Measurements from ENCODE around the gene RGS16.

The RGS16 gene

GRCh38 chr1:182630586-182630985 is 26.4 kb upstream of the RGS16 start:
- H3K27ac ChIP-seq (ENCODE audit: insufficient read depth, low read length, poor library complexity, severe bottlenecking): no peak overlapping the region
- H3K36me3 ChIP-seq (ENCODE audit: control insufficient read depth, insufficient read depth, low read length): no peaks in the 10 kb centered on the region
- no peaks in the 10 kb centered on the region for H3K27me3 ChIP-seq (replicated peaks; ENCODE audit: control insufficient read depth, insufficient read depth, low read length, poor library complexity, severe bottlenecking)
- DNase-seq: no peak
- H3K4me3 ChIP-seq (ENCODE audit: insufficient read depth, low read depth, low read length, poor library complexity, severe bottlenecking): no peak overlapping the region
- no peaks in the 10 kb centered on the region for H3K9me3 ChIP-seq (ENCODE audit: control insufficient read depth, low read length)
- H3K4me1 ChIP-seq (ENCODE audit: control insufficient read depth, insufficient read depth, low read length, poor library complexity, severe bottlenecking): peaks cover 14% of the 10 kb centered on the region

DNA sequence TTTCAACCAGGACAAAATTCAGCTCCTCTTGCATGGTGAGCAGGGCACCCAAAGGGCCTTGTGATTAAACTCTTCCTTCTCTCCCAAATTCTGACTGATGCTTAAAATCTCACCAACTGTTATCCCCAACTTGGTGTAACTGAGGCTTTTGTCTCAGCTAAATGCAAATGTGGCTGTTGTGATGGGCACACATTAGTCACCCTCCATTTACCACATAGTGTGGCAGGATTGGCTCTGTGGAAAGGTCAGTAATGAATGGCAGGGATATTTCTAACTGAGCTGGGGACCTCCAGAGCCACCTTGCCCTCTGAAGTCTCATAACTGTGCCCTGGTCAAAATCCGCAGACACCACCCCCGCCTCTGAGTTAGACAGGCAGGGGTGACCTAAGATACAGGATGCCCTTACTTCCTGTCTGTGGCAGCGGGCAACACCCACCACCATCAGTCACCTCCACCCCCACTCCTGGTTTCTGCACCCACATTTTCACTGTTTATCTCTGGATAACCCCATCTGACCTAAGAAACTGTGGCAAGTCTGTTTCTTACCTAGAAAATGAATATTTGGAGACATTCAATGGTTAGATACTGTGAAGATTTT is 25.4 kb upstream of the RGS16 start:
- H3K4me1 ChIP-seq (ENCODE audit: control insufficient read depth, insufficient read depth, low read length, poor library complexity, severe bottlenecking): peaks cover 14% of the 10 kb centered on the region
- H3K36me3 ChIP-seq (ENCODE audit: control insufficient read depth, insufficient read depth, low read length): no peaks in the 10 kb centered on the region
- H3K27ac ChIP-seq (ENCODE audit: insufficient read depth, low read length, poor library complexity, severe bottlenecking): no peak overlapping the region
- no peaks in the 10 kb centered on the region for H3K9me3 ChIP-seq (ENCODE audit: control insufficient read depth, low read length)
- H3K27me3 ChIP-seq (replicated peaks; ENCODE audit: control insufficient read depth, insufficient read depth, low read length, poor library complexity, severe bottlenecking): no peaks in the 10 kb centered on the region
- no peak overlapping the region for H3K4me3 ChIP-seq (ENCODE audit: insufficient read depth, low read depth, low read length, poor library complexity, severe bottlenecking)
- peak; percentile 33 to 58 (median 55) for DNase-seq

- Histone ChIP-seq H3K36me3 (ENCODE audit: control insufficient read depth, insufficient read depth, low read length) (no peaks in the 10 kb centered on the region), H3K4me1 (ENCODE audit: control insufficient read depth, insufficient read depth, low read length, poor library complexity, severe bottlenecking) (peaks cover 14% of the 10 kb centered on the region), H3K27me3 (replicated peaks; ENCODE audit: control insufficient read depth, insufficient read depth, low read length, poor library complexity, severe bottlenecking) (no peaks in the 10 kb centered on the region), H3K27ac (ENCODE audit: insufficient read depth, low read length, poor library complexity, severe bottlenecking) (no peak overlapping the region), H3K9me3 (ENCODE audit: control insufficient read depth, low read length) (no peaks in the 10 kb centered on the region), H3K4me3 (ENCODE audit: insufficient read depth, low read depth, low read length, poor library complexity, severe bottlenecking) (no peak overlapping the region)
- DNase-seq: no peak
Measured at GRCh38 chr1:182629080-182629479, 24.9 kb upstream of the RGS16 start.

- H3K27me3 ChIP-seq (replicated peaks; ENCODE audit: control insufficient read depth, insufficient read depth, low read length, poor library complexity, severe bottlenecking): no peaks in the 10 kb centered on the region
- H3K9me3 ChIP-seq (ENCODE audit: control insufficient read depth, low read length): no peaks in the 10 kb centered on the region
- H3K27ac ChIP-seq (ENCODE audit: insufficient read depth, low read length, poor library complexity, severe bottlenecking): no peak overlapping the region
- H3K4me1 ChIP-seq (ENCODE audit: control insufficient read depth, insufficient read depth, low read length, poor library complexity, severe bottlenecking): peaks cover 14% of the 10 kb centered on the region
- H3K36me3 ChIP-seq (ENCODE audit: control insufficient read depth, insufficient read depth, low read length): no peaks in the 10 kb centered on the region
- no peak overlapping the region for H3K4me3 ChIP-seq (ENCODE audit: insufficient read depth, low read depth, low read length, poor library complexity, severe bottlenecking)
- no peak for DNase-seq
Measured at GRCh38 chr1:182628657-182629056, 24.5 kb upstream of the RGS16 start.

DNA sequence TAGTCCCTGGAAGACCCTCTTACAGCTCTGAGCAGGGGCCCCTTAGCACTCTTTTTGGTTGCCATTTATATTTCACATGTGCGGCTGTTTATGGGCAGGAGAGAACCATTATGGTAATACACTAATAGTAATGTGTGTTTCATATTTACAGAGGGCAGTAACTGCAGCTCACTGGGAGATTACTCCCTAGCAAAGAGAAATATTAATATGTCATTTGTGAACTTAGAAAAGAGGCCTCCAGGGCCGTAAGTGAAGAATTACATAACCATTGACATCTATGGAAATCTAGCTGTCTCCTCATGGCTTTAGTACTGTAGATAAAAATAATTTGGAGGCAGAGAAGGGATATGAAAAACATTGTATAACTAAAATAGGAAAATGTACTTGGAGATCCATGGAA is 23.4 kb upstream of the RGS16 start:
- H3K9me3 ChIP-seq (ENCODE audit: control insufficient read depth, low read length): no peaks in the 10 kb centered on the region
- H3K4me3 ChIP-seq (ENCODE audit: insufficient read depth, low read depth, low read length, poor library complexity, severe bottlenecking): no peak overlapping the region
- H3K27me3 ChIP-seq (replicated peaks; ENCODE audit: control insufficient read depth, insufficient read depth, low read length, poor library complexity, severe bottlenecking): no peaks in the 10 kb centered on the region
- peaks cover 14% of the 10 kb centered on the region for H3K4me1 ChIP-seq (ENCODE audit: control insufficient read depth, insufficient read depth, low read length, poor library complexity, severe bottlenecking)
- H3K36me3 ChIP-seq (ENCODE audit: control insufficient read depth, insufficient read depth, low read length): no peaks in the 10 kb centered on the region
- no peak for DNase-seq
- no peak overlapping the region for H3K27ac ChIP-seq (ENCODE audit: insufficient read depth, low read length, poor library complexity, severe bottlenecking)

DNA sequence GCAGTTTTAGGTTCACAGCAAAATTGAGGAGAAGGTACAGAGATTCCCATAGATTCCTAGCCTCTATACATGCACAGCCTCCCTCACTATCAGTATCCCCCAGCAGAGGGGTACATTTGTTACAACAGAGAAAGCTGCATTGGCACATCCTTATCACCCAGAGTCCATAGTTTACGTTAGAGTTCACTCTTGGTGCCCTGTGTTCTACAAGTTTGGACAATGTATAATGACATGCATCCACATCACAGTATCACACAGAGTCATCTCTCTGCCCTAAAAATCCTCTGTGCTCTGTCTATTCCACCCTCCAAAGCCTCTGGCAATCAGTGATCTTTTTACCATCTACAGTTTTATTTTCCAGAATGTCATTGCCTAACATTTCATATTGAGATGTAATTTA is 22.3 kb upstream of the RGS16 start:
- Histone ChIP-seq H3K27me3 (replicated peaks; ENCODE audit: control insufficient read depth, insufficient read depth, low read length, poor library complexity, severe bottlenecking) (no peaks in the 10 kb centered on the region), H3K27ac (ENCODE audit: insufficient read depth, low read length, poor library complexity, severe bottlenecking) (no peak overlapping the region), H3K36me3 (ENCODE audit: control insufficient read depth, insufficient read depth, low read length) (no peaks in the 10 kb centered on the region), H3K4me3 (ENCODE audit: insufficient read depth, low read depth, low read length, poor library complexity, severe bottlenecking) (no peak overlapping the region), H3K9me3 (ENCODE audit: control insufficient read depth, low read length) (no peaks in the 10 kb centered on the region), H3K4me1 (ENCODE audit: control insufficient read depth, insufficient read depth, low read length, poor library complexity, severe bottlenecking) (peaks cover 14% of the 10 kb centered on the region)
- no peak for DNase-seq

- Histone ChIP-seq H3K36me3 (ENCODE audit: control insufficient read depth, insufficient read depth, low read length) (no peaks in the 10 kb centered on the region), H3K4me3 (ENCODE audit: insufficient read depth, low read depth, low read length, poor library complexity, severe bottlenecking) (no peak overlapping the region), H3K27ac (ENCODE audit: insufficient read depth, low read length, poor library complexity, severe bottlenecking) (no peak overlapping the region), H3K4me1 (ENCODE audit: control insufficient read depth, insufficient read depth, low read length, poor library complexity, severe bottlenecking) (peaks cover 14% of the 10 kb centered on the region), H3K9me3 (ENCODE audit: control insufficient read depth, low read length) (no peaks in the 10 kb centered on the region), H3K27me3 (replicated peaks; ENCODE audit: control insufficient read depth, insufficient read depth, low read length, poor library complexity, severe bottlenecking) (no peaks in the 10 kb centered on the region)
- DNase-seq: no peak
Measured at GRCh38 chr1:182625719-182626504, 21.7 kb upstream of the RGS16 start.

DNA sequence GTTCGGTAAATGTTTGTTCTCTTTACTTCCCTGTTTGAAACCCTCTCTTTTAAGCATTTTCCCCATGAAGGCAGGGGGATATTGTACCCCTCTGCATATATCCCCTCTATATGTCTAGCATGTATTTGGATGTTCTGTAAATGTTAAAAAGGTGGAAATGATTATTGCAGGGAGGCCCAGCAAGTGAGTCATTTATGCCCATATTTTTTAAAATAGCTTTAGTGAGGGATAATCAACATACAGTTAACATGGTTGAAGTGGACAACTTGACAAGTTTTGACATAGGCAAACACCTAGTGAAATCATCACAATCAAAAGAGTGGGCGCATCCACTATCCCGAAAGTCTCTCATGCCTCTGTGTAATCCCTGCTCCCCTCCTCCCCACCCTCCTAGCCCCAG is 20.8 kb upstream of the RGS16 start:
- H3K4me1 ChIP-seq (ENCODE audit: control insufficient read depth, insufficient read depth, low read length, poor library complexity, severe bottlenecking): peaks cover 6% of the 10 kb centered on the region
- H3K9me3 ChIP-seq (ENCODE audit: control insufficient read depth, low read length): no peaks in the 10 kb centered on the region
- no peaks in the 10 kb centered on the region for H3K36me3 ChIP-seq (ENCODE audit: control insufficient read depth, insufficient read depth, low read length)
- no peak for DNase-seq
- no peak overlapping the region for H3K4me3 ChIP-seq (ENCODE audit: insufficient read depth, low read depth, low read length, poor library complexity, severe bottlenecking)
- H3K27ac ChIP-seq (ENCODE audit: insufficient read depth, low read length, poor library complexity, severe bottlenecking): no peak overlapping the region
- H3K27me3 ChIP-seq (replicated peaks; ENCODE audit: control insufficient read depth, insufficient read depth, low read length, poor library complexity, severe bottlenecking): no peaks in the 10 kb centered on the region

DNA sequence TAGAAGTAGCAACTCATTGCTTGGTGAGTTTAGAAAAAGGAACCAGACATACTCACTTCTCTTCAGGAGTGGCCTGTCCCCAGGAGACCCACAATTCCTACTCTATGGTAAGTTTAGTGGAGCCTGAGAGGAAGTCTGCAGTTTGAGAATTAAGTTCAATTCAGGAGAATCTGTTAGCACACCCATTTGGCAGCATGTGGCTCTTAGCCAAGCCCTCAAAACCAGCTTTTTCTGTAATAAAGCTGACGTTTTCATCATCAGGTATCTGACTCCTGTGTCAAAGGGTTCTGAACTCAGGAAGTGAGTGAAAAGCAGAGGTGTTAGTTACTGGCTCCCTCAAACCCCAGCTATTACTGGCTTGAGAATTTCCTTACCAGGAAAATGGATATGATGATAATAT is 20.4 kb upstream of the RGS16 start:
- Histone ChIP-seq H3K36me3 (ENCODE audit: control insufficient read depth, insufficient read depth, low read length) (no peaks in the 10 kb centered on the region), H3K27me3 (replicated peaks; ENCODE audit: control insufficient read depth, insufficient read depth, low read length, poor library complexity, severe bottlenecking) (no peaks in the 10 kb centered on the region), H3K4me1 (ENCODE audit: control insufficient read depth, insufficient read depth, low read length, poor library complexity, severe bottlenecking) (peaks cover 2% of the 10 kb centered on the region), H3K27ac (ENCODE audit: insufficient read depth, low read length, poor library complexity, severe bottlenecking) (no peak overlapping the region), H3K4me3 (ENCODE audit: insufficient read depth, low read depth, low read length, poor library complexity, severe bottlenecking) (no peak overlapping the region), H3K9me3 (ENCODE audit: control insufficient read depth, low read length) (no peaks in the 10 kb centered on the region)
- no peak for DNase-seq

DNA sequence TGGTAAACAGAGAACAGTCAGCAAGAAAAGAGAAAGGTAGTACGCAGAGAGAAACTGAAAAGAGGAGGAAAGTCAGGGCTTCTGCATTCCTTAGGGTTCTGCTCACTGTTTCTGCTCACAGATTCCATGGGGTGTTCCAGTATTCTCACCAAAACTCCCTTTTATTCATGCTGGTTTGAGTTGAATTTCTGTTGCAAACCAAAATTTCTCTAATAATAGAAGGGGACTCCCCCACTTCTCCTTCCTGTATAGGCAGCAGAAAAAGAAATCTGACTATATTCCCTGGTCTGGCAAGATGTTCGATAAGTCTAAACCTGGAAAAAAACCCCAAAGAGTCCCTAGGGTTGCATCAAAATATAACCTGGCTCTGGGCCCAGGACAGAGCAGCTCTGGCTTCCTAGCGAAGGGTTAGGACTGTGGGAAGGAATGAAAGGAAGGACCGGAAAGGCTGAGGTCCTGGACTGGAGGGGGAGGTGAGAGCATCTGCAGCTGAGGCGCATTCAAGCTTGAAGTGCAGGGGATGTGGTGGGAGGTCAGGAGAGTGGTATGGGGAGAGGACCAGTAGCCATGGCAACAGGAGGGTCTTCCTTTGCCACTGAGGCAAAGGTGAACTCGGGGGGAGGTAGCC is 18.8 kb upstream of the RGS16 start:
- Histone ChIP-seq H3K36me3 (ENCODE audit: control insufficient read depth, insufficient read depth, low read length) (no peaks in the 10 kb centered on the region), H3K4me1 (ENCODE audit: control insufficient read depth, insufficient read depth, low read length, poor library complexity, severe bottlenecking) (no peaks in the 10 kb centered on the region), H3K4me3 (ENCODE audit: insufficient read depth, low read depth, low read length, poor library complexity, severe bottlenecking) (no peak overlapping the region), H3K27me3 (replicated peaks; ENCODE audit: control insufficient read depth, insufficient read depth, low read length, poor library complexity, severe bottlenecking) (no peaks in the 10 kb centered on the region), H3K27ac (ENCODE audit: insufficient read depth, low read length, poor library complexity, severe bottlenecking) (no peak overlapping the region), H3K9me3 (ENCODE audit: control insufficient read depth, low read length) (no peaks in the 10 kb centered on the region)
- DNase-seq: no peak

All from effector memory CD4-positive, alpha-beta T cell (primary cell).